ENCODE data around the gene BLOC1S1.

BLOC1S1 gene

DNA sequence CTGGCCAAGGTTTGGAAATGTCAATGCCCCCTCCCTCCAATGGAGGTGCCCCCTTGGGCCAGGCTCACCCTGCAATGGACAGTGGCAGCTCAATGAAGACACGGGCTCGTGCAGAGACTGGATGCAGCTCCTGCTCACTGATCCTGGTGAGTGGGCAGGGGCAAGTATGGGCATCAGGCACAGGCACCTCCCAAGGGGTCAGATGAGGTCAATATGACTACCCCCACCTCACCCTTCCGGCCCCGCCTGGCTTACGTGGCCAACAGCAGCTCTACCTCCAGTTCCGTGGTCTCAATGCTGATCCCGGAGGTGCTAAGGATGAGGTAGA, 21.7 kb upstream of the BLOC1S1 start:
- no peak overlapping the region for H3K4me3 ChIP-seq (ENCODE audit: low read depth, low read length)
- TF ChIP-seq, protein P1, sequence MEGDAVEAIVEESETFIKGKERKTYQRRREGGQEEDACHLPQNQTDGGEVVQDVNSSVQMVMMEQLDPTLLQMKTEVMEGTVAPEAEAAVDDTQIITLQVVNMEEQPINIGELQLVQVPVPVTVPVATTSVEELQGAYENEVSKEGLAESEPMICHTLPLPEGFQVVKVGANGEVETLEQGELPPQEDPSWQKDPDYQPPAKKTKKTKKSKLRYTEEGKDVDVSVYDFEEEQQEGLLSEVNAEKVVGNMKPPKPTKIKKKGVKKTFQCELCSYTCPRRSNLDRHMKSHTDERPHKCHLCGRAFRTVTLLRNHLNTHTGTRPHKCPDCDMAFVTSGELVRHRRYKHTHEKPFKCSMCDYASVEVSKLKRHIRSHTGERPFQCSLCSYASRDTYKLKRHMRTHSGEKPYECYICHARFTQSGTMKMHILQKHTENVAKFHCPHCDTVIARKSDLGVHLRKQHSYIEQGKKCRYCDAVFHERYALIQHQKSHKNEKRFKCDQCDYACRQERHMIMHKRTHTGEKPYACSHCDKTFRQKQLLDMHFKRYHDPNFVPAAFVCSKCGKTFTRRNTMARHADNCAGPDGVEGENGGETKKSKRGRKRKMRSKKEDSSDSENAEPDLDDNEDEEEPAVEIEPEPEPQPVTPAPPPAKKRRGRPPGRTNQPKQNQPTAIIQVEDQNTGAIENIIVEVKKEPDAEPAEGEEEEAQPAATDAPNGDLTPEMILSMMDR (IDR thresholded peaks at IDR 0.05; ENCODE audit: insufficient read depth, low read depth, low read length, missing control alignments): no peak
- no peak for DNase-seq (ENCODE audit: low read depth)

DNA sequence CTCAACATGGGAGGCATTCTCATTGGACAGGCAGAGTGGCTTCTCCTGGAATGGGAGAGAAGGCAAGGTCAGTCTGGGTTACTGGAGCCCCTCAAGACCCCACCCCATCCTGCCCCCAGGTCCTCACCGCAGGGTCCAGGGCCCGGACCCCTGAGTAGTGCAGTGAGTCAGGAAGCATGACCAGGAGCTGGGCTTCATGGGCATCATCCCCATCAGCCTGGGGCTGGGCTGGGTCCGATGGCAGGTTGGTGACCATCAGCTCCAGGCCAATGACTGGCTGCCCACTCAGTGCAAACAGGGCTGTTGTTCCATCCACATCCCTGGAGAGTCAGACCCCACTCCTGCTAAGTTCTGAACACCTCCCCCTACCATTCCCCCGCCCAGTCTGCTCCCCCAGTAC, 21.2 kb upstream of the BLOC1S1 start:
- TF ChIP-seq, protein P1 (IDR thresholded peaks at IDR 0.05; ENCODE audit: insufficient read depth, low read depth, low read length, missing control alignments): no peak
- no peak for DNase-seq (ENCODE audit: low read depth)
- no peak overlapping the region for H3K4me3 ChIP-seq (ENCODE audit: low read depth, low read length)

DNA sequence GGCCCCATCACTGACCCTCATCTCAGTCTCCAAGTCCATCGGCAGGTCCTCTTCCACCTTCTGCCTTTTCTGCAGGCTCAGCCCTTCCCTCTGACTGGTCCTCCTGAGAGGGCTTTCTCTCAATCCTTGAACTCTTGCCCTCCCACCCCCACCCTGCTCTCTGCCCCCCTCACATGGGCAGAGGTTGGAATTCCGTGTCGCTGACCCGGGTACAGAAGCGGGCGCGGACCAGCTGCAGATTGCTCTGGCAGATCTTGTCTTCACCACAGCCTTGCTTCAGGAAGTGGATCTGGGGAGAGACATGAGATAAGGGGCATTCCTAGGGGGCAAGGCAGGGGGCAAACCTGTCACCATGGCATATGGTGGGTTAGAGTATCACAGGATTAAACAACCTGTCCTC, 20.5 kb upstream of the BLOC1S1 start:
- no peak for DNase-seq (ENCODE audit: low read depth)
- H3K4me3 ChIP-seq (ENCODE audit: low read depth, low read length): no peak overlapping the region
- TF ChIP-seq, protein P1 (IDR thresholded peaks at IDR 0.05; ENCODE audit: insufficient read depth, low read depth, low read length, missing control alignments): no peak

DNA sequence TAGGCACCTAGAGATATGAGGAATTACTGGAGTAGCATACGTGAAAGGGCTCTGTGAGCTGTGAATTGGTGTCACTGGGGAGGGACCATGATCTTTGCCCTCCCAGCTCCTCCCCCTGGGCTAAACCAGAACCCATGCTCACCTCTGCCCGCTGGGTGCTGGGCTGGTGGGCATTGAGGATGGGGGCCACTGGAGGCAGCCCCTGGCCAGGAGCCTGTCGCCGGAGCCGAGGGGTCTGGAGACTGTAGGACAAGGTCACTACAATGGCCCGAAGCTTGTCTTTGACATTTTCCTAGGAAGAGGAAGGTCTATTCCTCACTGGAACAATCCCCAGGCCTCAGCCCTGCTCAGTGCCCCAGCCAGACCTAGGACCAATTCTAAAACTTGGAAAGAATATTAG, 19.7 kb upstream of the BLOC1S1 start:
- TF ChIP-seq, protein P1 (IDR thresholded peaks at IDR 0.05; ENCODE audit: insufficient read depth, low read depth, low read length, missing control alignments): no peak
- no peak for DNase-seq (ENCODE audit: low read depth)

DNA sequence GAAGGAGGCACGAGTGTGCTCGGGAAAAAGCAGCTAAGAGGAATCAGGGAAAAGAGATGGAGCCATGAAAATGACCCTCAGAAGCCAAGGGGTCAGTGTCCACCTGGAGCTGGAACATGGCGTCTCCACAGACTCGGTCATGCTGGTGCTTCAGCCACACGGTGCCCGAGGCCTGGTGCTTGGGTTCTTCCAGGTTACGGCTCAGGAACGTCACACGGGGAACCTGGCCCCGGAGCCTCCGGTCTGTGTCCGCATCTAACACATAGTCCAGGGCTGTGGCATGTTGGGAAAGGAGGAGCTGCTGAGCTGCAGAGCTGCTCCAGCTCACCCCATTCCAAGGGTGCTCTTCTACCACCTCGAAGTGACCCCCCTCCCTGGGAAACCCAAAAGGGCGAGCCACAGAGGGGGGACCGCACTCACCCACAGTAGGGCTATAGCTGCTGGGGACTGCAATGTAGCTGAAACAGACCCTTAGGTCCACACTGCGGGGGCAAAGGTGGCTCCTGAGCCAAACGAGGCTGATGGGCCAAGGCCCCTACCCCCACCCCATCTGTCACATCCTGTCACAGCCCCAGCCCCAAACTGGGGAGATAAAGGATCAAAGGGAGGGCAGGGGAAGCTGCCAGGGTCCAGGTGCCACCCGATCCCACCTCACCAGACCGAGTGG, 18.9 kb upstream of the BLOC1S1 start:
- no peak for DNase-seq (ENCODE audit: low read depth)
- TF ChIP-seq, protein P1 (IDR thresholded peaks at IDR 0.05; ENCODE audit: insufficient read depth, low read depth, low read length, missing control alignments): no peak
- no peak overlapping the region for H3K4me3 ChIP-seq (ENCODE audit: low read depth, low read length)

More for the DNA sequence above, 19.7 kb upstream of the BLOC1S1 start:
- no peak overlapping the region for H3K4me3 ChIP-seq (ENCODE audit: low read depth, low read length)

DNA sequence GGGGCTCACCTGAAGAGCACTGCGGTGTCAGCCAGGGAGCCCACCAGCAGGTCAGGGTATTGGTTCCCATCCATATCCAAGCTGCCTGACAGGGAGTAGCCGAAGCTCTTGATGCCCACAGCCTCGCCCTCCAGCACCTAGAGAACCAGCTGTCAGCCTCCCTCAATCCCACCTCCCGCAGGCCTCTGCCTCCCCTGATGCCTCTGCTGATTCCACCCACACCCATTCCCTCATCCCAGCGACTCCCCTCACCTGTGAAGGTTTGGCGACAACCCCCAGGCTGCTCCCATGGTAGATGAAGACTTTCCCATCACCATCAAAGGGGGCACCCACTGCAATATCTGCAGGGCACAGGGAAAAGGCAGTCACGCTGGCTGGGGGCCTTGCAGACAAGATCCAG, 18.2 kb upstream of the BLOC1S1 start:
- no peak for DNase-seq (ENCODE audit: low read depth)
- no peak overlapping the region for H3K4me3 ChIP-seq (ENCODE audit: low read depth, low read length)
- TF ChIP-seq, protein P1 (IDR thresholded peaks at IDR 0.05; ENCODE audit: insufficient read depth, low read depth, low read length, missing control alignments): no peak
